NCI-H146 treated with DMSO at 0.1 percent for 48 hours (cell line): Measurements from ENCODE around the gene GRK3.
"Not testable (repeated sequence)": the region's sequence is repeated elsewhere in the genome, so short reads cannot be mapped to it uniquely, and the experiment has no call there.

ENCODE experiments used
- DNase-seq: peaks from one replicate; lab custom pipeline; 2025; ENCODE audit not compliant: unreplicated experiment; lab: John Stamatoyannopoulos, UW

The GRK3 gene

DNA sequence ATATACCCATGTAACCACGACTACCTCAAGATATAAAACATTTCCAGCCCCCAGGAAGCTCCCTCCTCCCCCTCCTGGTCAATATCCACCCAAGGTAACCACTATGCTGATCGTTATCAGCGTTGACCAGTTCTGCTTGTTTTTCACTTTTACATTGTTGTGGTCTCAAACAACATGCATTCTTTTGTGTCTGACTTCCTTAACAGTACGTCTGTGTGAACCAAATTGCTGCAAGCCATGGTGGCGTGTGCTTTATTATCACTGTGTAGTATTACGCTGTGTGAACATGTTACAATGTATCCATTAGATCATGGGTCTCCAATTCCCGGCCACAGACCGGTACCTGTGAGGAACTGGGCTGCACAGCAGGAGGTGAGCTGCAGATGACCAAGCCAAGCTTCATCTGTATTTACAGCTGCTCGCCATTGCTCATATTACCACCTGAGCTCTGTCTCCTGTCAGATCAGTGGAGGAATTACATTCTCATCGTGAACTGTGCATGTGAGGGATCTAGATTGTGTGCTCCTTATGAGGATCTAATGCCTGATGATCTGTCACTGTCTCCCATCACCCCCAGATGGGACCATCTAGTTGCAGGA lies 15.5 kb upstream of the GRK3 start:
- no peak for DNase-seq

- no peak for DNase-seq
Measured at GRCh38 chr22:25551396-25551795, 13.1 kb upstream of the GRK3 start.

- not testable (repeated sequence) for DNase-seq
Measured at GRCh38 chr22:25552405-25552804, 12.1 kb upstream of the GRK3 start.

DNA sequence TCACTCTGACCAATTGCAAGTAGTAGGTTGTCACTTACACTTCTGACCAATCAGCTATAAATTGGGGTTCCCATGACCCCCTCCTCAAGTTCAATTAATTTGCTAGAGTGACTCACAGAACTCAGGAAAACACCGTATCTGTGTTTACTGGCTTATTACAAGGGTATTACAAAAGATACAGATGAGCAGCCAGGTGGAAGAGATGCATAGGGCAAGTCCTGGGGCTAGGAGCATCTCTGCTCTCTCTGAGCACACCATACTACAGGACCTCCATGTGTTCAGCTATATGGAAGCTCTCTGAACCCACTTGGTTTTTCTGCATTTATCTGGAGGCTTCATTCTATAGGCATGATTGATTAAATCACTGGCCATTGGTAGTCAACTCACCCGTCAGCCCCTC lies 11.3 kb upstream of the GRK3 start:
- no peak for DNase-seq

- DNase-seq = no peak
Measured at GRCh38 chr22:25554238-25554671, 10.2 kb upstream of the GRK3 start.

DNA sequence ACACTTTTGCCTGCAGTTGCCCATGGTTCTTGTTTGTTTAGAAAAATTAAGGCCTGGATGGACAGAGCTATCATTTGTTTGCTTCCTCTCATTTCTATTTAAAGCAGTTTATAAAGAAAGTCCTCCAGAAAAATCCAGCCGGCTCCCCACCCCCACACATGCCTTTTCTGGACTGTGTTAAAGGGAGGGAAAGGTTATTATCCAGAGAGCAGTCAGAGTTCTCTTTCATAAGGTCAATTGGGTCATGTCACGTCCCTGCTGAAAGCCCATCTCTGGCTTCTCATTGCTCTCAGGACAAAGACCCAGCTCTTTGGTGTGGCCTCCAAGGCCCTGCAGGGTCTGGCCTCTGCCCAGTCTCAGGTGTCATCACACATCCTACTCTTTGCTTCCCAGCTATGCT lies 9.8 kb upstream of the GRK3 start:
- DNase-seq = no peak

DNA sequence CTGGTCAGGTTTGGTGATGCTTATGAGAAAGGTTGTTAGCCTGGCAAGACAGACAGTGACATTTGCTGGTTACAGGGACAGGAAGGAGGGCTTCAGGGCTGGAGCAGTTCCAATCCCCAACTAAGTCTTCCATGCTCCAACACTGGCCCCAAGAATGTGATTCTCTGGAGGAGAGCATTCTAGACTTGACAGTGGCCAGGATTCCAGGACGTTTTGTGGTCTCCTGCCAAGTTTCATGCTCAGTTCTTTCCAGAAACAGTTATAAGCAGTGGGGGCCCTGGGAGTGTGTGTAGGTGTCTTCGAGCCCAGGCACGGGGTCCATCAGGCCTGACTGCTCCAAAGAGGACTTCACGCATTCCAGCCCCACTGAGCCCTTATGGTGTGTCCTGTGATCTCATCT lies 8.9 kb upstream of the GRK3 start:
- no peak for DNase-seq

- no peak for DNase-seq
Measured at GRCh38 chr22:25557218-25557617, 7.3 kb upstream of the GRK3 start.

GRCh38 chr22:25558341-25558740 lies 6.1 kb upstream of the GRK3 start:
- no peak for DNase-seq

DNA sequence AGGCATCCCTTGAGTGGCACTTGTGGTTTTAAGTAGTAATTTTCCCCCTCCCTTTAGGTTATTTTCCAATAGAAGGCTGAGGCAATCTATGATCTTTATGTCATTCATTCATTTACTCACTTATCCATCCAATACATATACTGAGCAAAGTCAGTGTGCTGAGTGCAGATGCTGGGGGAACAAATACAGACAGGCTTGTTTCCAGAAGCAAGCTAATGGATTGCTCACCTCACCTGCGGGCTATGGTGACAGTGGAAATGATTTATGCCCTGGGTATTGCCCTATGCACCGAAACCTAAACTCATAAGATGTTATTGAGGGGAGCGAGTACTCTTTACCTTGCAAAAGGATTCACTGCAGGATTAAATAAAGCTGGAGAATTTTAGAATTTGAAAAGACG lies 4.6 kb upstream of the GRK3 start:
- not testable (repeated sequence) for DNase-seq

DNA sequence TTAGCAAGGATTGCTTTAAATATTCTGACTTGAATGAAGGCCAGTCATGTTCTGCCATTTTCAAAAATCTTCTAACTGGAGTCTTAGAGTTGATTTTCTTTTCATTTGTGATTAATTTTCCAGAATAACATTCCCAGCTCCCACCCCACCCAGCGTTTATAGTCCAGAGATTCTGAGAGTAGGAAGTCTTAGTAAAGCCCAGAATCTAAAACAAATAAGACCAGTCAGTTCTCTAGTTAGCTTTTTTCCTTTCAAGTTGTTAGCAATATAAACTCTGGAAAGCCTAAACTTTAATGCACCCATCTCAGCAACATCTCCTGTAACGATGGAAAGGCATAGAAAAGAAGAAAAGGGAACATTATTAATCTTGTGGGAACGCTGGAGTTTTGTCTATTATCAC lies 3.3 kb upstream of the GRK3 start:
- not testable (repeated sequence) for DNase-seq

DNA sequence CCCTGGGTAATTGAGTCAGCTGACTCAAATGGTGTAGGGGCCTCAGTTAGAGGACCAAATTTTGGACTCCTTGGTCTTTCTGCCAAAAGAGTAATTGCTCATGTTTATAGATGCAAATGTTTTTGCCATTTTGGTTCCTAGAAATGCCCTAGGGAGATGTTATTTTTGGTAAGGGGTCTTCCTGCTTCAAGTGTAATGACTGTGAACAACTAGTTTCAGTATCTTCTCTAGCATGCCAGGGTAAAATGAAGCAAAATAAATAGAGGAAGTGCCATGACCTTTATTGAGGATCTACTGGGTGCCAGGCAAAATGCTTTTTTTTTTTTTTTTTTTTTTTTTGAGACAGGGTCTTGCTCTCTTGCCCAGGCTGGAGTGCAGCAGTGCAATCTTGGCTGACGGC lies 2.5 kb upstream of the GRK3 start:
- DNase-seq = not testable (repeated sequence)

DNA sequence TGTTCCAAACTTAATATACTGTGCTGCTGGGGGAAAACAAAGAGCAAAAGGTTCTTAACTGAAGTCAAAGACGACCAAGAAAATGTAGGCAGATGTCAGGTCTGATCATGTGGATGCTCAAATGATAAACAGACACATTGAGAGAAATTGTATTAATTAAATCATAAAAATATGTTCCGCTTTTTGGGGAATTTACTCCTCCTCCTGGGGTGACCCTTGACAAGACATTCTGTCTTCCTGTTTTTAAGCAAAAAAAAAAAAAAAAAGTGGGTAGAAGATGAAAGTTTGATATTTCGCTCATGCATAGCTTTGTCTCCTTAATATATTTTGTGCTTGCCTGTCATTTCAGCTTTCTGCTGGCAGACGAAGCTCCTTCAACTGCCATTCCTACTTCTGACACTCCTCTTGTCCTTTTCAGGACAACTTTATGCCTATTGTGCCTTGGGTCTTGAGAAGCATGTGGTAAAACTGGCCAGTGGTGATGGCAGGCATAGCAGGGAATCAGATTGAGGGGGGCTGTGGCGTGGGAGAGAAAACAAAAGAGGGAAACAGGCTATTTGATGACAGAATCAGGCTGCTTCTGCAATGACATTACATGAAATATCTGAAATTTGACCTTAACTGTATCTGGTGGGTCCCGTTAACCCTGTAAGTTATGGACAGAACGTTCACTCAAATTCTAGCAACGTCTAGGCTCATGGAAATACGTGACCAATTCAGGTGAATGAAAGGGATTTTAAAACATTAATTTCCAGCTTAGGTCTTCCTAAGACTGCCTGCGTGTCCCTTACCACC lies 1.3 kb upstream of the GRK3 start:
- DNase-seq = not testable (repeated sequence)

DNA sequence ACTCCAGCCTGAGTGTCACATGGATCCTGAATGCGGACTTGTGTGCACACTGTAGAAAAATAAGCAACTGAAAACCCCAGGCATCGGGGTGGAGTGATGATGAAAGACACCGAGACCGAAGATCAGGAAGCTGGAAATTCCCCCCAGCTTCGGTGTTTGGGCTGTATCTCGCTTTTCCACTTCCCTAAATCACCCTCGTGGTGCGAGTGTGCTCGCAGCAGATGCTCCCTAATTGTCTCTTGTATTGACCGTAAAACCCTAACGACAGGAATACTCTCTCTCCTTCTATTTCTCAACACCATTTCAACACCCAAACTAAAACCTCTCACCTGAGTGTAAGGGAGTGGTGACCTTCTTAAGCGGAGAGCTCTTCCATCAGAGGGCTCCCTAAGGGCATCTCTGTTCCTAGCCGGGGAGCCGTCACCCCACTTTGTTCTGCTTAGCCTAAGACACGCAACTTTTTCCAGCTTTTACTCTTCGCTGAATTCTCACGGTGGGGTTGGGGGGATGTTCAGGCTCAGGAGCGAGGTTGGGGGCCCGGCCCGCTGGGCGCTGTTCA lies 635 bp upstream of the GRK3 start:
- DNase-seq = peak; percentile 15

DNA sequence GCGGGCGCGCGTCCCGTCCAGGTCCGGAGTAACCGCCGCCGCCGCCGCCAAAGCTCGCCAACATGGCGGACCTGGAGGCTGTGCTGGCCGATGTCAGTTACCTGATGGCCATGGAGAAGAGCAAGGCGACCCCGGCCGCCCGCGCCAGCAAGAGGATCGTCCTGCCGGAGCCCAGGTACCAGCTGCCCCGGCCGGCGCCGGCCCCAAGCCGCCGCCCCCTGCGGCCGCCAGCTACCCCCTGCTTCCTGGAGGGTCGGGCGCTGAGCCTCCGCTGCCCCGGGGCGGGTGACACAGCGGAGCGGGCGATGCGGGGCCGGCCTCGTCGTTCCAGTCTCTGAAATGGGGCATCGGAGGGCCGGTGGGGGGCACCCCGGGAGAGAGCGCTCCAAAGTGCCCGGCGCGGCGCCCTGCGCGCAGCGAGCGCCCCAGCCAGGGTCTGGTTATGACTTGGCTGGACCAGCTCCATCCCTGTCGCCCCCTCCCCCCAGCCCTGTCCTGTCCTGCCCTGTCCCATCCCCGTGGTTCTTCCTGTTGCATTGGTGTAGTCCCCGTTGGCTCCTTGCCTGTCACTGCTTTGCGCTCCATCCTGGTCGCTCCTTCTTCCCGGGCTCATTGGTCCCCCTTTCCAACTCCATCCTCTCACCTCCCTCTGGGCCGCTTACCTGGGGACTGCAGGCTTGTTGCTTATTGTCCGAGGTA lies 653 bp downstream of the GRK3 start:
- peak; percentile 1 for DNase-seq

GRCh38 chr22:25566186-25566897 lies 1.9 kb downstream of the GRK3 start:
- DNase-seq = no peak

GRCh38 chr22:25566898-25567235 lies 2.4 kb downstream of the GRK3 start:
- no peak for DNase-seq

DNA sequence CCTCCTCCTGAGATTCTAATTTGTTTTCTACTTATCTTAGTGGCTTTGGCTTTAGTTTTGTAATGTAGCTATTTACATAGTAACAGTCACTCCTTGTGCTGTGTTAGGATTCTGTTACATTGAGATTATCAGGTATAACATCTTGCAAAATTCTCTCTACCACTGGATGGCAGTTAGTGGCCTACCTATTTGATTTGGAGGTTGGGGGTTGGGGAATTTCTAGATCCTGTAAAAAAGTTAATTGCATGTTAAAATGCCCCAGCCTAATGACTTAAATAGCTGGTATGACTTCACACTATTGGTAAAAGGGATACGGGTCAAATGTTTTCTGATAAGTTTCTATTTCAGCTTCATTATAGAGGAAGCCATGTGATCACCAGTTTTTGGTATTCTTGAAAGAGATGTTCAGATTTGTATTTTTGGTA lies 2.8 kb downstream of the GRK3 start:
- DNase-seq = no peak

DNA sequence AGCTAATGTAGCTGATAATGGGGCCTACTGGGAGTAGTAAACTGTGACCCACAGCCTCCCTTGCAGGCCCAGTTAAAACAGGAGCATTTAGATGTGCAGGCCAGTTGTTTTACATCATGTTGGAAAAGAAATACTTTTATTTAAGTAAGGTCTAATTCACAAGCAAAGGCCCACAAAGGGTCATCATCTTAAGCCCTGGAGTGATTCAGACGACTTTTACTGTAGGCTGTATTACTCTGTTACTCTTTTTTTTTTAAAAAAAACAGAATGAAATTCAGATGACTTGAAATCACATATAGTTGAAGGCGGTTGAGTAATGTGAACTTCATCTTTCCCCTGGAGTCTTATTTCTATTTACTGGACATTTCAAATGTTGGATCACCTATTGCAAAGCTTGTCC lies 3.6 kb downstream of the GRK3 start:
- not testable (repeated sequence) for DNase-seq

DNA sequence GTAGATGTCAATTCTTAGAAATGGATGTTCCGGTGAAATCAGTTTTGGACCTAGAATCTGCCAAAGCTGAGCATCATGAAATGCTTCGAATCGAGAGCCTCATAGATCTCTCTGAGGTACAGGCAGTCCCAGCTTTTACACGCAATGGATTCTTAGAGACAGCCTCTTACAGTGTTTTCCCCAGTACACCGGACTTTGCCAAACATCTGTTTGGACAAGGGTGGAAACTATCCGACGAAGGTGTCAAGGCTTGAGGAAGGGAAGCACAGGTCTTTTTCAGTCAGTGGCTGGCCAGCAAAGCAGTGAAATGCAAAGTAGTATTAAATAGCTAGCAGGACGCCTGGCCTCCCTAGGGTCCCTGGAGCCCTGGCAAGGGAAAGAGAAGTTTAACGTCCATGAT lies 4.9 kb downstream of the GRK3 start:
- no peak for DNase-seq

DNA sequence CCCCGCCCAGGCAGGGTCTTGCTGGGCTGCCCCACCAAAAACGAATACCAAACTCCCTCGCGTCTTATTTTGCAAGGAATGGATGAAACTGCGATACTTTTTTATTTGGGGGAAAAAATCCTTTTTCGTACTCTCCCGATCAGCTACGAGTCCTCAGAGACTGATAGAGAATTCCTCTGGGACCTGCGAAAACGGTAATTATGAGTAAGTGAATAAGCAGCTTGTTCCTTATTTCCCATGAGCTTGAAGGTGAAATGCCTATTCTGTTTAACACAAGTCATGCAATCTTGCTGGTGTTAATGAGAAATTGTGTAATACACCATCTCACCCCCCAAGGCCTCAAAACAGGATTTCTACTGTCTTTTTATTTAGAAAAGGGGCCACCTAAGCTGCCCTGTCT lies 5.5 kb downstream of the GRK3 start:
- no peak for DNase-seq
